IMR-90 (cell line): ENCODE measurements around the gene YPEL4. TPM values are rescaled to one million over a fixed set of nuclear protein-coding genes. Genes with fewer than 3 reads are reported as not detected.

Experiments
- ATAC-seq: fragments of 200-7000 bp; cut with Tn5 transposase; 2 replicates; pipeline ENCODE4 v1.9.1; 2020; ENCODE audit warnings: low read depth, mild to moderate bottlenecking, moderate library complexity
- BruUV-seq: library from RNA; stranded (reverse); fragments of 400-500 nt; replicated peaks from 2 replicates; lab custom pipeline; 2021; lab: Mats Ljungman, UMichigan
- CTCF ChIA-PET: fragments of 300-600 bp; formaldehyde crosslinking; extraction: SDS; loops from one replicate; lab custom pipeline; 2021; ENCODE audit warnings: antibody characterized with exemption; lab: Yijun Ruan, JAX
- POLR2A ChIA-PET: fragments of 300-600 bp; sonication (Branson Sonifier 250); formaldehyde crosslinking; loops from one replicate; lab custom pipeline; 2022; ENCODE audit warnings: antibody characterized with exemption; ENCODE audit not compliant: unreplicated experiment; lab: Charles Lee
- DNase-seq: peaks from one replicate; pipeline ENCODE4 v3.0.0; 2013
- H2AFZ ChIP-seq: replicated peaks from 2 replicates; pipeline ENCODE3; 2013; ENCODE audit warnings: low read length, mild to moderate bottlenecking; ENCODE audit not compliant: poor library complexity
- H2AK5ac ChIP-seq: 2 replicates; pipeline ENCODE4 v1.6.1; 2013; ENCODE audit warnings: low read depth, low read length, inconsistent platforms
- H2AK9ac ChIP-seq: replicated peaks from 2 replicates; pipeline ENCODE3; 2013; ENCODE audit warnings: mild to moderate bottlenecking, low read depth, low read length, moderate library complexity; ENCODE audit not compliant: poor library complexity
- H2BK120ac ChIP-seq: 2 replicates; pipeline ENCODE4 v1.6.1; 2013; ENCODE audit warnings: low read depth, low read length, inconsistent platforms
- H2BK15ac ChIP-seq: 3 replicates; pipeline ENCODE4 v1.6.1; 2013; ENCODE audit warnings: low read depth, low read length, inconsistent platforms
- H2BK20ac ChIP-seq: 2 replicates; pipeline ENCODE4 v1.6.1; 2013; ENCODE audit warnings: low read depth, mild to moderate bottlenecking, inconsistent platforms, low read length, moderate library complexity
- H2BK5ac ChIP-seq: 2 replicates; pipeline ENCODE4 v1.6.1; 2013; ENCODE audit warnings: mild to moderate bottlenecking, low read depth, low read length, inconsistent platforms; ENCODE audit not compliant: poor library complexity, severe bottlenecking
- H3K14ac ChIP-seq: replicated peaks from 2 replicates; pipeline ENCODE4 v1.6.1; 2013; ENCODE audit warnings: low read depth, low read length, inconsistent platforms
- H3K18ac ChIP-seq: 2 replicates; pipeline ENCODE4 v1.6.1; 2013; ENCODE audit warnings: low read depth, low read length, control low read depth
- H3K23ac ChIP-seq: 2 replicates; pipeline ENCODE4 v1.6.1; 2013; ENCODE audit warnings: low read depth, low read length, inconsistent platforms
- H3K27ac ChIP-seq: 2 replicates; pipeline ENCODE4 v1.5.1; 2013; ENCODE audit warnings: mild to moderate bottlenecking, control low read depth, low read length; ENCODE audit not compliant: insufficient read depth
- H3K27me3 ChIP-seq: 2 replicates; pipeline ENCODE4 v1.6.1; 2013; ENCODE audit warnings: low read length; ENCODE audit not compliant: control insufficient read depth, insufficient read depth
- H3K36me3 ChIP-seq: 2 replicates; pipeline ENCODE4 v1.6.1; 2013; ENCODE audit warnings: low read length, mixed read lengths; ENCODE audit not compliant: control insufficient read depth, insufficient read depth
- H3K4ac ChIP-seq: 2 replicates; pipeline ENCODE4 v1.6.1; 2013; ENCODE audit warnings: low read depth, low read length, inconsistent platforms
- H3K4me1 ChIP-seq: 2 replicates; pipeline ENCODE4 v1.6.1; 2013; ENCODE audit warnings: low read length, mixed read lengths; ENCODE audit not compliant: control insufficient read depth, insufficient read depth
- H3K4me2 ChIP-seq: 2 replicates; pipeline ENCODE4 v1.6.1; 2013; ENCODE audit warnings: low read depth, mild to moderate bottlenecking, control low read depth, low read length, moderate library complexity
- H3K4me3 ChIP-seq: 2 replicates; pipeline ENCODE4 v1.5.1; 2013; ENCODE audit warnings: low read depth, mild to moderate bottlenecking, control low read depth, low read length, moderate library complexity; ENCODE audit not compliant: insufficient read depth
- H3K56ac ChIP-seq: 2 replicates; pipeline ENCODE4 v1.6.1; 2013; ENCODE audit warnings: low read length, inconsistent platforms; ENCODE audit not compliant: insufficient read depth; ENCODE audit errors: extremely low read depth
- H3K79me1 ChIP-seq, 2 experiments: 2 replicates each; pipeline ENCODE4 v1.6.1; 2013; ENCODE audit warnings: low read length in 2 of 2, inconsistent platforms in 1 of 2, low read depth in 1 of 2
- H3K9ac ChIP-seq: 2 replicates; pipeline ENCODE4 v1.6.1; 2013; ENCODE audit warnings: low read depth, low read length, control low read depth
- H3K9me1 ChIP-seq: 2 replicates; pipeline ENCODE4 v1.6.1; 2013; ENCODE audit warnings: low read length, inconsistent platforms; ENCODE audit not compliant: insufficient read depth
- H3K9me3 ChIP-seq: 2 replicates; pipeline ENCODE4 v1.6.1; 2013; ENCODE audit warnings: low read length; ENCODE audit not compliant: control insufficient read depth, insufficient read depth
- H4K20me1 ChIP-seq: 2 replicates; pipeline ENCODE4 v1.6.1; 2013; ENCODE audit warnings: low read length, inconsistent platforms; ENCODE audit not compliant: insufficient read depth
- H4K5ac ChIP-seq: 2 replicates; pipeline ENCODE4 v1.6.1; 2013; ENCODE audit warnings: mild to moderate bottlenecking, low read depth, low read length, control low read depth
- H4K8ac ChIP-seq, 2 experiments: 2 replicates each; pipeline ENCODE4 v1.6.1; 2013; ENCODE audit warnings: low read depth in 2 of 2, low read length in 2 of 2, control low read depth in 1 of 2, inconsistent platforms in 1 of 2
- H4K91ac ChIP-seq: 2 replicates; pipeline ENCODE4 v1.6.1; 2013; ENCODE audit warnings: low read depth, low read length, inconsistent platforms; ENCODE audit not compliant: insufficient read depth
- BHLHE40 ChIP-seq: fragments of 150-350 bp; IDR thresholded peaks from 2 replicates; pipeline ENCODE4 v1.6.1; 2016; ENCODE audit warnings: mild to moderate bottlenecking, low read depth, low read length
- CEBPB ChIP-seq: IDR thresholded peaks from 2 replicates; pipeline ENCODE4 v1.6.1; 2012; ENCODE audit warnings: low read depth, low read length, improper control_type of control experiment
- CHD1 ChIP-seq: IDR thresholded peaks from 2 replicates; pipeline ENCODE4 v1.6.1; 2012; ENCODE audit warnings: low read depth, low read length, improper control_type of control experiment
- CTCF ChIP-seq: conservative IDR thresholded peaks from 2 replicates; pipeline ENCODE4 v1.5.1; 2012; ENCODE audit warnings: mild to moderate bottlenecking, low read depth, low read length, improper control_type of control experiment
- ELK1 ChIP-seq: fragments of 150-350 bp; IDR thresholded peaks from 2 replicates; pipeline ENCODE4 v1.6.1; 2016; ENCODE audit warnings: low read depth, mild to moderate bottlenecking, low read length, moderate library complexity, borderline replicate concordance
- FOS ChIP-seq: fragments of 150-350 bp; IDR thresholded peaks from 2 replicates; pipeline ENCODE4 v1.6.1; 2016; ENCODE audit warnings: low read depth, low read length
- MAFK ChIP-seq: IDR thresholded peaks from 2 replicates; pipeline ENCODE4 v1.6.1; 2012; ENCODE audit warnings: low read depth, low read length, improper control_type of control experiment
- MAZ ChIP-seq: IDR thresholded peaks from 2 replicates; pipeline ENCODE4 v1.6.1; 2012; ENCODE audit warnings: low read depth, mild to moderate bottlenecking, low read length, improper control_type of control experiment, moderate library complexity, borderline replicate concordance
- MXI1 ChIP-seq: IDR thresholded peaks from 2 replicates; pipeline ENCODE4 v1.6.1; 2012; ENCODE audit warnings: low read depth, mild to moderate bottlenecking, low read length, moderate library complexity, borderline replicate concordance
- NFE2L2 ChIP-seq: fragments of 150-350 bp; IDR thresholded peaks from 2 replicates; pipeline ENCODE4 v1.6.1; 2016; ENCODE audit warnings: low read depth, mild to moderate bottlenecking, low read length
- POLR2A ChIP-seq: IDR thresholded peaks from 2 replicates; pipeline ENCODE4 v1.6.1; 2012; ENCODE audit warnings: mild to moderate bottlenecking, low read depth, low read length
- RAD21 ChIP-seq: IDR thresholded peaks from 2 replicates; pipeline ENCODE4 v1.6.1; 2012; ENCODE audit warnings: low read length, improper control_type of control experiment
- RCOR1 ChIP-seq: IDR thresholded peaks from 2 replicates; pipeline ENCODE4 v1.6.1; 2012; ENCODE audit warnings: mild to moderate bottlenecking, low read length, improper control_type of control experiment; ENCODE audit not compliant: insufficient replicate concordance
- RFX5 ChIP-seq: IDR thresholded peaks from 2 replicates; pipeline ENCODE4 v1.8.0; 2012; ENCODE audit warnings: low read depth, mild to moderate bottlenecking, low read length, moderate library complexity
- SMC3 ChIP-seq: fragments of 150-350 bp; IDR thresholded peaks from 2 replicates; pipeline ENCODE4 v1.6.1; 2016; ENCODE audit warnings: low read depth, mild to moderate bottlenecking, antibody characterized with exemption, low read length, moderate library complexity
- USF2 ChIP-seq: fragments of 150-350 bp; IDR thresholded peaks from 2 replicates; pipeline ENCODE4 v1.6.1; 2017; ENCODE audit warnings: mild to moderate bottlenecking, antibody characterized with exemption, low read length, low read depth
- WGBS, 2 experiments: methylation state at CpG; one replicate each; pipeline versions ENCODE4 v1.1.5 to v1.1.7; 2013; ENCODE audit warnings: missing lambda C conversion rate in 2 of 2; ENCODE audit not compliant: insufficient read length in 1 of 2; ENCODE audit errors: extremely low coverage in 2 of 2; 5-methylcytosine and 5-hydroxymethylcytosine counted together
- dilution Hi-C: fragments of 300-500 bp; cut with HindIII; formaldehyde crosslinking; loops from one replicate; pipeline ENCODE4 v1.14.3; 2018; ENCODE audit warnings: low sequenced_read_pairs; ENCODE audit not compliant: unreplicated experiment
- in situ Hi-C: fragments of 300-500 bp; cut with MboI; formaldehyde crosslinking; loops from 3 replicates; pipeline ENCODE4 v1.14.3; 2019; ENCODE audit warnings: low sequenced_read_pairs, inconsistent platforms, mixed read lengths
- intact Hi-C: fragments of 100-400 bp; cut with micrococcal nuclease; formaldehyde crosslinking; loops from 2 replicates; pipeline ENCODE4 v1.10.0; 2022
- polyA plus RNA-seq, 3 experiments: library from polyadenylated mRNA; depleted of rRNA; stranded (reverse); fragments of >200 nt; gene quantifications; 2 replicates each; pipeline ENCODE4 v1.2.3, GENCODE V29; 2012; ENCODE audit warnings: low replicate concordance in 1 of 3
- total RNA-seq: library from RNA; depleted of rRNA; stranded (reverse); fragments of >200 nt; gene quantifications from 2 replicates; pipeline ENCODE4 v1.2.3, GENCODE V29; 2012

YPEL4 gene
- total and polyA plus RNA-seq, 2 of the 4 experiments (the other 2 are of a cell fraction): 0.18 to 0.79 TPM

- Histone ChIP-seq H2BK120ac (no peak overlapping the region), H3K9me3 (no peaks in the 10 kb centered on the region), H3K9ac (no peak overlapping the region), H4K20me1 (peaks cover 26% of the 10 kb centered on the region), H3K36me3 (peaks cover 4% of the 10 kb centered on the region; the same call in 1 of the 2 replicates), H4K5ac (no peak overlapping the region), H3K4ac (no peak overlapping the region), H4K8ac (no peak overlapping the region), H3K79me1 (peaks cover 0 to 9% of the 10 kb centered on the region in 2 experiments; a peak in 2 of 4 replicates), H3K9me1 (0 out of 2 replicates have a peak, but pooled peaks cover 8% of the 10 kb centered on the region), H3K4me3 (no peak overlapping the region), H2BK5ac (no peak overlapping the region), H3K23ac (no peak overlapping the region), H3K4me1 (peaks cover 20% of the 10 kb centered on the region), H2BK15ac (no peak overlapping the region), H3K27me3 (no peaks in the 10 kb centered on the region), H2AK9ac (no peak overlapping the region), H3K56ac (no peak overlapping the region), H2AFZ (no peak overlapping the region), H4K91ac (no peak overlapping the region), H3K4me2 (no peak overlapping the region), H3K18ac (no peak overlapping the region), H3K14ac (no peak overlapping the region), H2AK5ac (no peak overlapping the region), H2BK20ac (no peak overlapping the region), H3K27ac (no peak overlapping the region)
- no peak for TF ChIP-seq NFE2L2
- TF ChIP-seq CTCF: no peak
- TF ChIP-seq USF2: no peak
- TF ChIP-seq MAFK: no peak
- TF ChIP-seq POLR2A: no peak
- TF ChIP-seq BHLHE40: no peak
- no peak for TF ChIP-seq MXI1
- TF ChIP-seq FOS: no peak
- no peak for TF ChIP-seq CHD1
- no peak for TF ChIP-seq RFX5
- no peak for TF ChIP-seq SMC3
- TF ChIP-seq RAD21: no peak
- no peak for TF ChIP-seq RCOR1
- TF ChIP-seq CEBPB: no peak
- no peak for TF ChIP-seq ELK1
- TF ChIP-seq MAZ: no peak
- dilution Hi-C loops (no loop called here), intact Hi-C loops (no loop called here), in situ Hi-C loops (no loop called here)
- ATAC-seq (no peak), DNase-seq (no peak)
- ChIA-PET POLR2A (no interaction called here), CTCF (interaction anchor here (0.8 kb wide), 1 partner anchor 11 kb away, joined by 3 read pairs; no protein-coding TSS in a partner anchor)
- WGBS, 2 experiments: 85% methylated on average over 5 of the region's 7 CpGs; no CpG with 5 or more reads in 1 of the 2 experiments
- BruUV-seq: no TSS peak
These were observed 1.7 kb upstream of the YPEL4 start for GRCh38 chr11:57651408-57651807.
